Measurements from ENCODE around the gene SCN5A. TPM values are rescaled to one million over a fixed set of nuclear protein-coding genes. Genes with fewer than 3 reads are reported as not detected.

The SCN5A gene
- polyA plus RNA-seq, 1 experiment, result 0.63 TPM

- H3K27ac ChIP-seq (ENCODE audit: low read depth, low read length), result no peak overlapping the region
- H3K27me3 ChIP-seq (ENCODE audit: control insufficient read depth, insufficient read depth, low read length), result peaks cover 4% of the 10 kb centered on the region
- ChIA-PET POLR2A (no interaction called here), CTCF (no interaction called here)
- no peak for TF ChIP-seq CTCF (IDR thresholded peaks at IDR 0.05; ENCODE audit: low read depth, low read length)
- H3K4me3 ChIP-seq (ENCODE audit: low read depth, low read length), result no peak overlapping the region
- no peaks in the 10 kb centered on the region; the same call in 1 of the 2 replicates for H3K9me3 ChIP-seq (ENCODE audit: control insufficient read depth, insufficient read depth, low read length)
- no peak for DNase-seq (ENCODE audit: low read depth, low spot score)
These were observed 71.4 kb downstream of the SCN5A start for GRCh38 chr3:38578081-38578475.

GRCh38 chr3:38577371-38578080 lies 72.0 kb downstream of the SCN5A start:
- DNase-seq (ENCODE audit: low read depth, low spot score), result no peak
- no peak overlapping the region for H3K27ac ChIP-seq (ENCODE audit: low read depth, low read length)
- CTCF ChIA-PET, result interaction anchor here (1.1 kb wide), 1 partner anchor 422 kb away, joined by 3 read pairs; no protein-coding TSS in a partner anchor
- peaks cover 4% of the 10 kb centered on the region for H3K27me3 ChIP-seq (ENCODE audit: control insufficient read depth, insufficient read depth, low read length)
- POLR2A ChIA-PET, result no interaction called here
- no peak for TF ChIP-seq CTCF (IDR thresholded peaks at IDR 0.05; ENCODE audit: low read depth, low read length)
- no peak overlapping the region for H3K4me3 ChIP-seq (ENCODE audit: low read depth, low read length)
- no peaks in the 10 kb centered on the region; the same call in 1 of the 2 replicates for H3K9me3 ChIP-seq (ENCODE audit: control insufficient read depth, insufficient read depth, low read length)

GRCh38 chr3:38576526-38577370 lies 72.7 kb downstream of the SCN5A start:
- Histone ChIP-seq H3K27me3 (ENCODE audit: control insufficient read depth, insufficient read depth, low read length) (peaks cover 4% of the 10 kb centered on the region), H3K4me3 (ENCODE audit: low read depth, low read length) (no peak overlapping the region), H3K27ac (ENCODE audit: low read depth, low read length) (no peak overlapping the region), H3K9me3 (ENCODE audit: control insufficient read depth, insufficient read depth, low read length) (no peaks in the 10 kb centered on the region; the same call in 1 of the 2 replicates)
- TF ChIP-seq CTCF (IDR thresholded peaks at IDR 0.05; ENCODE audit: low read depth, low read length), result no peak
- DNase-seq (ENCODE audit: low read depth, low spot score), result no peak
- ChIA-PET CTCF (interaction anchor here (1.1 kb wide), 1 partner anchor 423 kb away, joined by 3 read pairs; no protein-coding TSS in a partner anchor), POLR2A (no interaction called here)

- H3K4me3 ChIP-seq (ENCODE audit: low read depth, low read length), result no peak overlapping the region
- no peak for TF ChIP-seq CTCF (IDR thresholded peaks at IDR 0.05; ENCODE audit: low read depth, low read length)
- peaks cover 4% of the 10 kb centered on the region for H3K27me3 ChIP-seq (ENCODE audit: control insufficient read depth, insufficient read depth, low read length)
- no peaks in the 10 kb centered on the region; the same call in 1 of the 2 replicates for H3K9me3 ChIP-seq (ENCODE audit: control insufficient read depth, insufficient read depth, low read length)
- CTCF ChIA-PET, result no interaction called here
- H3K27ac ChIP-seq (ENCODE audit: low read depth, low read length), result no peak overlapping the region
- POLR2A ChIA-PET, result no interaction called here
- DNase-seq (ENCODE audit: low read depth, low spot score), result no peak
These were observed 73.4 kb downstream of the SCN5A start for GRCh38 chr3:38576131-38576525.

Measured in AG04450 (cell line).